ENCODE results near the gene VPS50.

- TF ChIP-seq CTCF (IDR thresholded peaks at IDR 0.05), result no peak
- no peak for TF ChIP-seq POLR2A (IDR thresholded peaks at IDR 0.05)
Measured at GRCh38 chr7:93211228-93211818, 20.8 kb upstream of the VPS50 start.
